Activated T-cell treated with anti-CD3 and anti-CD28 coated beads, Interleukin-2, amount 50 U/mL, for 72 hours (primary cell): ENCODE results near the gene WDR5B. TPM values are rescaled to one million over a fixed set of nuclear protein-coding genes. Genes with fewer than 3 reads are reported as not detected.
A peak's percentile ranks its signal among the peaks of the same experiment; 100 is the strongest.
"Not testable (repeated sequence)": the region's sequence is repeated elsewhere in the genome, so short reads cannot be mapped to it uniquely, and the experiment has no call there.

Experiments used
- ATAC-seq, 2 donors: fragments of 150-1000 bp; cut with Tn5 transposase; replicated peaks in 1 of 2; 2 replicates each; pipeline ENCODE4 v1.10.0; 2021; ENCODE audit warnings: moderate library complexity in 2 of 2, mild to moderate bottlenecking in 1 of 2
- DNase-seq, 2 donors: peaks; one replicate each; pipeline ENCODE4 v3.0.0; 2021 to 2022; ENCODE audit warnings: mixed read lengths in 1 of 2
- H3K27ac Mint-ChIP-seq: one replicate; pipeline ENCODE4 v1.8.0; 2022; ENCODE audit warnings: mild to moderate bottlenecking, moderate library complexity, mixed read lengths
- H3K27me3 Mint-ChIP-seq: one replicate; pipeline ENCODE4 v1.8.0; 2022; ENCODE audit warnings: low read depth, mixed read lengths
- H3K36me3 Mint-ChIP-seq, 2 donors: one replicate each; pipeline ENCODE4 v1.8.0; 2022; ENCODE audit warnings: mixed read lengths in 2 of 2, mild to moderate bottlenecking in 1 of 2; ENCODE audit not compliant: insufficient read depth in 2 of 2
- H3K4me1 Mint-ChIP-seq: one replicate; pipeline ENCODE4 v1.8.0; 2022; ENCODE audit warnings: low read depth, mixed read lengths
- H3K4me3 Mint-ChIP-seq, 2 donors: one replicate each; pipeline ENCODE4 v1.8.0; 2022; ENCODE audit warnings: mild to moderate bottlenecking in 2 of 2, mixed read lengths in 2 of 2, moderate library complexity in 2 of 2
- H3K9me3 Mint-ChIP-seq, 2 donors: one replicate each; pipeline ENCODE4 v1.8.0; 2022; ENCODE audit warnings: mixed read lengths in 2 of 2
- total RNA-seq, 2 donors: library from RNA; stranded (reverse); gene quantifications; one replicate each; pipeline ENCODE4 v1.2.3, GENCODE V29; 2022

The WDR5B gene
- total RNA-seq, result 1 to 10 TPM; 2.6 to 3.6 TPM

GRCh38 chr3:122415762-122416654 is at the start of gene WDR5B:
Gene WDR5B, minus strand, starts transcription at chr3:122416062. Its CDS starts 534 bp downstream, at chr3:122415528.
- H3K36me3 Mint-ChIP-seq, result peaks cover 5 to 9% of the 10 kb centered on the region in 2 donors

GRCh38 chr3:122464659-122465058 is 48.8 kb upstream of the WDR5B start:
- ATAC-seq (peak in 1 of 2 donors; percentile 57), DNase-seq (no peak)
- Mint-ChIP-seq H3K4me1 (peaks cover 37% of the 10 kb centered on the region), H3K9me3 (no peaks in the 10 kb centered on the region), H3K4me3 (no peak overlapping the region), H3K36me3 (peaks cover 0 to 14% of the 10 kb centered on the region in 2 donors), H3K27me3 (no peaks in the 10 kb centered on the region), H3K27ac (peak overlapping the region; percentile 82)

More at GRCh38 chr3:122415762-122416654, at the start of gene WDR5B:
- DNase-seq, result peak; percentile 97
- Mint-ChIP-seq H3K4me1 (peaks cover 48% of the 10 kb centered on the region), H3K4me3 (peak within 1 kb of the TSS; percentile 95 to 100), H3K9me3 (no peaks in the 10 kb centered on the region), H3K27ac (peak within 1 kb of the TSS; percentile 100), H3K27me3 (no peaks in the 10 kb centered on the region)
- ATAC-seq, result peak; percentile 92 to 93

GRCh38 chr3:122462406-122462805 is 46.5 kb upstream of the WDR5B start:
- Mint-ChIP-seq H3K27me3 (no peaks in the 10 kb centered on the region), H3K4me3 (no peak overlapping the region), H3K36me3 (peaks cover 2 to 23% of the 10 kb centered on the region in 2 donors), H3K9me3 (no peaks in the 10 kb centered on the region), H3K4me1 (peaks cover 21% of the 10 kb centered on the region), H3K27ac (no peak overlapping the region)
- no peak for ATAC-seq
- no peak for DNase-seq

GRCh38 chr3:122461806-122462205 is 45.9 kb upstream of the WDR5B start:
- no peak for DNase-seq
- Mint-ChIP-seq H3K4me3 (no peak overlapping the region), H3K4me1 (peaks cover 18% of the 10 kb centered on the region), H3K27me3 (no peaks in the 10 kb centered on the region), H3K27ac (peak overlapping the region; percentile 75), H3K36me3 (peaks cover 2 to 21% of the 10 kb centered on the region in 2 donors), H3K9me3 (no peaks in the 10 kb centered on the region)
- ATAC-seq, result no peak

- no peak for ATAC-seq
- Mint-ChIP-seq H3K9me3 (no peaks in the 10 kb centered on the region), H3K4me1 (peaks cover 9% of the 10 kb centered on the region), H3K27ac (peak overlapping the region; percentile 14), H3K27me3 (no peaks in the 10 kb centered on the region), H3K36me3 (peaks cover 2 to 21% of the 10 kb centered on the region in 2 donors), H3K4me3 (no peak overlapping the region)
- no peak for DNase-seq
Measured at GRCh38 chr3:122458992-122459391, 43.1 kb upstream of the WDR5B start.

GRCh38 chr3:122457706-122458105 is 41.8 kb upstream of the WDR5B start:
- no peak overlapping the region for H3K27ac Mint-ChIP-seq
- ATAC-seq (no peak), DNase-seq (no peak)
- H3K27me3 Mint-ChIP-seq, result no peaks in the 10 kb centered on the region
- peaks cover 2 to 18% of the 10 kb centered on the region in 2 donors for H3K36me3 Mint-ChIP-seq
- H3K9me3 Mint-ChIP-seq, result no peaks in the 10 kb centered on the region
- H3K4me3 Mint-ChIP-seq, result no peak overlapping the region
- peaks cover 9% of the 10 kb centered on the region for H3K4me1 Mint-ChIP-seq

- peaks cover 2 to 19% of the 10 kb centered on the region in 2 donors for H3K36me3 Mint-ChIP-seq
- H3K4me3 Mint-ChIP-seq, result no peak overlapping the region
- no peaks in the 10 kb centered on the region for H3K27me3 Mint-ChIP-seq
- peak overlapping the region; percentile 55 for H3K27ac Mint-ChIP-seq
- no peaks in the 10 kb centered on the region for H3K9me3 Mint-ChIP-seq
- ATAC-seq, result no peak
- no peaks in the 10 kb centered on the region for H3K4me1 Mint-ChIP-seq
- DNase-seq, result no peak
Measured at GRCh38 chr3:122456074-122456473, 40.2 kb upstream of the WDR5B start.

- no peaks in the 10 kb centered on the region for H3K27me3 Mint-ChIP-seq
- no peak for ATAC-seq
- H3K27ac Mint-ChIP-seq, result peak overlapping the region; percentile 28
- no peak overlapping the region for H3K4me3 Mint-ChIP-seq
- peaks cover 14 to 47% of the 10 kb centered on the region in 2 donors for H3K36me3 Mint-ChIP-seq
- H3K4me1 Mint-ChIP-seq, result peaks cover 8% of the 10 kb centered on the region
- DNase-seq, result no peak
- peaks cover 0 to 1% of the 10 kb centered on the region in 2 donors for H3K9me3 Mint-ChIP-seq
Measured at GRCh38 chr3:122451371-122451770, 35.5 kb upstream of the WDR5B start.

GRCh38 chr3:122448218-122448617 is 32.4 kb upstream of the WDR5B start:
- not testable (repeated sequence) for H3K27me3 Mint-ChIP-seq, H3K9me3 Mint-ChIP-seq, DNase-seq, H3K4me3 Mint-ChIP-seq, H3K4me1 Mint-ChIP-seq, H3K27ac Mint-ChIP-seq, ATAC-seq
- peaks cover 29 to 72% of the 10 kb centered on the region in 2 donors for H3K36me3 Mint-ChIP-seq

GRCh38 chr3:122444491-122444887 is 28.6 kb upstream of the WDR5B start:
- not testable (repeated sequence) for DNase-seq, H3K4me1 Mint-ChIP-seq, H3K4me3 Mint-ChIP-seq

GRCh38 chr3:122443762-122444490 is 28.1 kb upstream of the WDR5B start:
- not testable (repeated sequence) for H3K27me3 Mint-ChIP-seq, H3K9me3 Mint-ChIP-seq, DNase-seq, ATAC-seq, H3K27ac Mint-ChIP-seq, H3K4me1 Mint-ChIP-seq, H3K4me3 Mint-ChIP-seq
- peaks cover 31 to 65% of the 10 kb centered on the region in 2 donors for H3K36me3 Mint-ChIP-seq

More at GRCh38 chr3:122444491-122444887, 28.6 kb upstream of the WDR5B start:
- peaks cover 34 to 68% of the 10 kb centered on the region in 2 donors for H3K36me3 Mint-ChIP-seq
- H3K27me3 Mint-ChIP-seq, H3K9me3 Mint-ChIP-seq, ATAC-seq, H3K27ac Mint-ChIP-seq: not testable (repeated sequence)

GRCh38 chr3:122443090-122443489 is 27.2 kb upstream of the WDR5B start:
- DNase-seq (no peak), ATAC-seq (no peak)
- Mint-ChIP-seq H3K27ac (no peak overlapping the region), H3K4me3 (no peak overlapping the region), H3K4me1 (peaks cover 7% of the 10 kb centered on the region), H3K36me3 (peaks cover 26 to 66% of the 10 kb centered on the region in 2 donors), H3K27me3 (no peaks in the 10 kb centered on the region), H3K9me3 (peaks cover 2 to 3% of the 10 kb centered on the region in 2 donors)

GRCh38 chr3:122435950-122436349 is 20.1 kb upstream of the WDR5B start:
- Mint-ChIP-seq H3K4me1 (no peaks in the 10 kb centered on the region), H3K36me3 (peaks cover 12 to 56% of the 10 kb centered on the region in 2 donors), H3K9me3 (peaks cover 4 to 5% of the 10 kb centered on the region in 2 donors), H3K27ac (no peak overlapping the region), H3K27me3 (no peaks in the 10 kb centered on the region), H3K4me3 (no peak overlapping the region)
- no peak for ATAC-seq
- no peak for DNase-seq
